Measurements from ENCODE around the gene EGLN1. TPM values are rescaled to one million over a fixed set of nuclear protein-coding genes. Genes with fewer than 3 reads are reported as not detected.

Gene EGLN1
- total RNA-seq, 4 donors from 2014 or later, result 36.6 to 48.5 (median 42.2) TPM

- peaks cover 42 to 43% of the 10 kb centered on the region in 2 donors for H3K4me1 ChIP-seq
- TF ChIP-seq POLR2A (IDR thresholded peaks at IDR 0.05), result no peak
- peak within 1 kb of the TSS; percentile 76 to 95 (median 90) for H3K27ac ChIP-seq
- peak within 1 kb of the TSS; percentile 61 to 94 (median 67) for H3K4me3 ChIP-seq (replicated peaks in 1 of 3)
- no peaks in the 10 kb centered on the region for H3K9me3 ChIP-seq
- intact Hi-C loops (cut with DNase I), result loop anchor here (10.0 kb wide), 1 partner anchor 104 kb away; no protein-coding TSS in a partner anchor
- H3K36me3 ChIP-seq, result peaks cover 3 to 4% of the 10 kb centered on the region in 2 donors
- no peaks in the 10 kb centered on the region for H3K27me3 ChIP-seq
- WGBS, 2 donors, result 0% methylated on average over 36 to 37 of the region's 43 CpGs
- no peak for DNase-seq
Measured at GRCh38 chr1:231338270-231339128, 83.6 kb downstream of the EGLN1 start, which contains the start of gene SPRTN. TSS of gene SPRTN (plus strand) at chr1:231338293. CDS start at chr1:231338384, 91 bp downstream.

GRCh38 chr1:231337472-231338269, 84.4 kb downstream of the EGLN1 start, which contains the start of gene EXOC8:
TSS of gene EXOC8 (minus strand) at chr1:231337852. CDS start at chr1:231337745, 107 bp downstream.
- Histone ChIP-seq H3K4me1 (peaks cover 43 to 45% of the 10 kb centered on the region in 2 donors), H3K9me3 (no peaks in the 10 kb centered on the region), H3K4me3 (replicated peaks in 1 of 3) (peak within 1 kb of the TSS; percentile 61 to 94 (median 67)), H3K27me3 (no peaks in the 10 kb centered on the region), H3K27ac (peak within 1 kb of the TSS; percentile 76 to 95 (median 90)), H3K36me3 (no peaks in the 10 kb centered on the region)
- DNase-seq, result peak; percentile 94 to 97
- peak; percentile 30 to 89 for TF ChIP-seq POLR2A (IDR thresholded peaks at IDR 0.05)
- no peak for TF ChIP-seq CTCF (IDR thresholded peaks at IDR 0.05)
- intact Hi-C loops (cut with DNase I), result loop anchor here (10.0 kb wide), 1 partner anchor 103 kb away; no protein-coding TSS in a partner anchor
- 0 to 1% methylated on average over 11 to 50 of the region's 74 CpGs for WGBS, 2 donors

GRCh38 chr1:231337043-231337471, 85.0 kb downstream of the EGLN1 start:
- intact Hi-C loops (cut with DNase I), result loop anchor here (10.0 kb wide), 1 partner anchor 102 kb away; no protein-coding TSS in a partner anchor
- H3K4me3 ChIP-seq (replicated peaks in 1 of 3), result peak overlapping the region; percentile 61 to 67 (median 62)
- H3K27me3 ChIP-seq, result no peaks in the 10 kb centered on the region
- H3K9me3 ChIP-seq, result no peaks in the 10 kb centered on the region
- H3K36me3 ChIP-seq, result no peaks in the 10 kb centered on the region
- TF ChIP-seq POLR2A (IDR thresholded peaks at IDR 0.05) (no peak), CTCF (IDR thresholded peaks at IDR 0.05) (no peak)
- peak in 1 of 2 donors; percentile 12 for DNase-seq
- peak overlapping the region; percentile 65 to 95 (median 90) for H3K27ac ChIP-seq
- H3K4me1 ChIP-seq, result peaks cover 43 to 45% of the 10 kb centered on the region in 2 donors
- 0 to 2% methylated on average over 4 to 21 of the region's 32 CpGs for WGBS, 2 donors

GRCh38 chr1:231335663-231336602, 86.2 kb downstream of the EGLN1 start:
- intact Hi-C loops (cut with DNase I), result loop anchor here (10.0 kb wide), 1 partner anchor 101 kb away; no protein-coding TSS in a partner anchor
- no peaks in the 10 kb centered on the region for H3K9me3 ChIP-seq
- DNase-seq, result no peak
- H3K36me3 ChIP-seq, result no peaks in the 10 kb centered on the region
- H3K4me1 ChIP-seq, result peaks cover 43 to 45% of the 10 kb centered on the region in 2 donors
- no peak for TF ChIP-seq POLR2A (IDR thresholded peaks at IDR 0.05)
- 63 to 74% methylated on average over 21 of the region's 21 CpGs for WGBS, 2 donors
- H3K27ac ChIP-seq, result no peak overlapping the region
- peak overlapping the region in 2 of 3 donors; percentile 62 to 67 for H3K4me3 ChIP-seq (replicated peaks in 1 of 3)
- no peaks in the 10 kb centered on the region for H3K27me3 ChIP-seq

GRCh38 chr1:231334952-231335351, 87.1 kb downstream of the EGLN1 start:
- Histone ChIP-seq H3K4me1 (peaks cover 43 to 45% of the 10 kb centered on the region in 2 donors), H3K27me3 (no peaks in the 10 kb centered on the region), H3K9me3 (no peaks in the 10 kb centered on the region), H3K36me3 (no peaks in the 10 kb centered on the region), H3K4me3 (replicated peaks in 1 of 3) (peak overlapping the region in 1 of 3 donors; percentile 2), H3K27ac (no peak overlapping the region)
- DNase-seq, result no peak
- TF ChIP-seq POLR2A (IDR thresholded peaks at IDR 0.05), result no peak
- TF ChIP-seq CTCF (IDR thresholded peaks at IDR 0.05), result no peak
- intact Hi-C loops (cut with DNase I), result loop anchor here (10.0 kb wide), 1 partner anchor 100 kb away; no protein-coding TSS in a partner anchor
- WGBS, 2 donors, result 90 to 92% methylated on average over 6 of the region's 6 CpGs

Data from thyroid gland (tissue), 4 donors.